Colonic mucosa (tissue), 4 donors: ENCODE results near the gene ANKRD52. TPM values are rescaled to one million over a fixed set of nuclear protein-coding genes. Genes with fewer than 3 reads are reported as not detected.

ENCODE experiments used
- DNase-seq: peaks from one replicate; pipeline ENCODE4 v3.0.0-alpha.2; 2020
- H3K27ac ChIP-seq: fragments of 200-600 bp; one replicate; pipeline ENCODE4 v1.8.0; 2021
- H3K27me3 ChIP-seq: fragments of 200-600 bp; one replicate; pipeline ENCODE4 v1.8.0; 2021
- H3K36me3 ChIP-seq: fragments of 200-600 bp; one replicate; pipeline ENCODE4 v1.8.0; 2021
- H3K4me1 ChIP-seq: fragments of 200-600 bp; one replicate; pipeline ENCODE4 v1.8.0; 2021; ENCODE audit warnings: mild to moderate bottlenecking
- H3K4me3 ChIP-seq: fragments of 200-600 bp; one replicate; pipeline ENCODE4 v1.8.0; 2021
- H3K9ac ChIP-seq, 2 donors: one replicate each; pipeline ENCODE4 v1.7.0; 2013; ENCODE audit warnings: control low read depth in 2 of 2, low read depth in 2 of 2, low read length in 2 of 2
- H3K9me3 ChIP-seq: fragments of 200-600 bp; one replicate; pipeline ENCODE4 v1.8.0; 2021
- CTCF ChIP-seq: fragments of 200-600 bp; IDR thresholded peaks from one replicate; pipeline ENCODE4 v1.8.0; 2022; ENCODE audit warnings: antibody characterized with exemption, mild to moderate bottlenecking
- intact Hi-C: fragments of 100-400 bp; cut with DNase I; formaldehyde crosslinking; loops from one replicate; pipeline ENCODE4 v1.14.1; 2022
- total RNA-seq, 2 donors: library from RNA; stranded (reverse); fragmentation: NEBNext Ultra II Directional in 1 of 2; extraction: Animal tissue kit (Norgen Biotek cat#: 25700) in 1 of 2; gene quantifications; one replicate each; pipeline ENCODE4 v1.2.1, GENCODE V29; 2021
- donor health status: healthy.
- donor health status: DM: no; HTN: no; CAD: no.
- donor health status: DM: no; HTN: no; CAD: no.

Gene ANKRD52
- total RNA-seq, 2 donors from 2014 or later: 39.3 to 57.7 TPM

GRCh38 chr12:56243731-56244181 lies 14.4 kb downstream of the ANKRD52 start:
- Histone ChIP-seq H3K9me3 (no peaks in the 10 kb centered on the region), H3K27ac (no peak overlapping the region), H3K36me3 (peaks cover 17% of the 10 kb centered on the region)

GRCh38 chr12:56242986-56243385 lies 15.2 kb downstream of the ANKRD52 start:
- H3K27me3 ChIP-seq: no peaks in the 10 kb centered on the region
- no peak for DNase-seq
- no peaks in the 10 kb centered on the region for H3K4me1 ChIP-seq
- H3K4me3 ChIP-seq: no peak overlapping the region
- TF ChIP-seq CTCF: no peak
- H3K9ac ChIP-seq: no peak overlapping the region
- peaks cover 17% of the 10 kb centered on the region for H3K36me3 ChIP-seq
- intact Hi-C loops: no loop called here
- H3K9me3 ChIP-seq: no peaks in the 10 kb centered on the region
- H3K27ac ChIP-seq: no peak overlapping the region

More at GRCh38 chr12:56243731-56244181, 14.4 kb downstream of the ANKRD52 start:
- TF ChIP-seq CTCF: no peak
- no peaks in the 10 kb centered on the region for H3K4me1 ChIP-seq
- intact Hi-C loops: no loop called here
- no peaks in the 10 kb centered on the region for H3K27me3 ChIP-seq
- no peak overlapping the region for H3K9ac ChIP-seq
- no peak for DNase-seq
- no peak overlapping the region for H3K4me3 ChIP-seq

- Histone ChIP-seq H3K4me3 (no peak overlapping the region), H3K27me3 (no peaks in the 10 kb centered on the region), H3K36me3 (peaks cover 11% of the 10 kb centered on the region), H3K27ac (no peak overlapping the region), H3K9ac (no peak overlapping the region), H3K9me3 (no peaks in the 10 kb centered on the region), H3K4me1 (no peaks in the 10 kb centered on the region)
- no peak for DNase-seq
- TF ChIP-seq CTCF: no peak
- intact Hi-C loops: no loop called here
Measured at GRCh38 chr12:56241424-56242303, 16.5 kb downstream of the ANKRD52 start.

- Histone ChIP-seq H3K27ac (no peak overlapping the region), H3K36me3 (no peaks in the 10 kb centered on the region), H3K4me3 (no peak overlapping the region), H3K4me1 (no peaks in the 10 kb centered on the region), H3K9me3 (no peaks in the 10 kb centered on the region), H3K9ac (no peak overlapping the region), H3K27me3 (no peaks in the 10 kb centered on the region)
- intact Hi-C loops: no loop called here
- TF ChIP-seq CTCF: no peak
- no peak for DNase-seq
Measured at GRCh38 chr12:56237552-56237951, 20.6 kb downstream of the ANKRD52 start.

GRCh38 chr12:56236985-56237384 lies 21.2 kb downstream of the ANKRD52 start:
- no peak overlapping the region for H3K9ac ChIP-seq
- intact Hi-C loops: no loop called here
- no peaks in the 10 kb centered on the region for H3K4me1 ChIP-seq
- no peaks in the 10 kb centered on the region for H3K36me3 ChIP-seq
- no peak overlapping the region for H3K27ac ChIP-seq
- DNase-seq: no peak
- H3K9me3 ChIP-seq: no peaks in the 10 kb centered on the region
- no peak overlapping the region for H3K4me3 ChIP-seq
- TF ChIP-seq CTCF: no peak
- H3K27me3 ChIP-seq: no peaks in the 10 kb centered on the region
